ENCODE data around the gene C4orf50. TPM values are rescaled to one million over a fixed set of nuclear protein-coding genes. Genes with fewer than 3 reads are reported as not detected.

The C4orf50 gene
- total and polyA plus RNA-seq, 2 of the 8 experiments (the other 6 are each of a cell fraction or from before 2014, with no cell fraction given): 0.08 to 0.22 TPM

DNA sequence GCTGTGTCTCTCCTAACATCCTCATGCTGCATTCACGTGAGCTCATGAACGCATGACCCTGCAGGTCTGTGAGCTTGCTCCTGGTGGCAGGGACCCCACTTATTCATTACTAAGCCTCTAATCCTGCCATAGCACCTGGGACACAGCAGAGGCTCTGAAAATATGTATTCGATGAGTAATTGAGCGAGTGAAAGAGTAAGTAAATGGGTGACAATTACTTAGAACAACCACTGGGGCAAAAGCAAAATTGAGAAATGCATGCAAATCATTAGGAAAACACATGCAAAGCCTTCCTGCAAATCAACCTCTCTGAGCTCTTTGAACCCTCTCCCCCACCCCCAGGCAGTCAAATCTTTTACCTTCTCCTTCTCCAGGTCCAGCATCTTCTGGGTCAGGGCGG lies 23.6 kb upstream of the C4orf50 start (continued):
- TF ChIP-seq EZH2 (IDR thresholded peaks at IDR 0.05; ENCODE audit: low read depth, low read length, severe bottlenecking): no peak
- no peak for TF ChIP-seq SP2 (IDR thresholded peaks at IDR 0.05; ENCODE audit: low read length)

Measured in H1 (cell line).